Chondrocyte (in vitro differentiated cells): ENCODE results near the gene RNF148. TPM values are rescaled to one million over a fixed set of nuclear protein-coding genes. Genes with fewer than 3 reads are reported as not detected.

Source experiments
- DNase-seq: peaks from one replicate; pipeline ENCODE4 v3.0.0; 2021; ENCODE audit warnings: mixed read lengths, low spot score
- H3K27ac Mint-ChIP-seq: one replicate; pipeline ENCODE4 v1.8.0; 2021; ENCODE audit warnings: mild to moderate bottlenecking, moderate library complexity, mixed read lengths; ENCODE audit not compliant: unreplicated experiment
- H3K27me3 Mint-ChIP-seq: 2 replicates; pipeline ENCODE4 v1.8.0; 2021; ENCODE audit warnings: low read depth, mixed read lengths
- H3K36me3 Mint-ChIP-seq: 2 replicates; pipeline ENCODE4 v1.8.0; 2021; ENCODE audit warnings: low read depth, mixed read lengths
- H3K4me1 Mint-ChIP-seq: 2 replicates; pipeline ENCODE4 v1.8.0; 2021; ENCODE audit warnings: low read depth, mild to moderate bottlenecking, mixed read lengths
- H3K4me3 Mint-ChIP-seq: one replicate; pipeline ENCODE4 v1.8.0; 2021; ENCODE audit warnings: mild to moderate bottlenecking, moderate library complexity, mixed read lengths; ENCODE audit not compliant: unreplicated experiment
- H3K9me3 Mint-ChIP-seq: 2 replicates; pipeline ENCODE4 v1.8.0; 2021; ENCODE audit warnings: low read depth, mixed read lengths
- total RNA-seq: library from RNA; stranded (reverse); gene quantifications from 3 replicates; pipeline ENCODE4 v1.2.1, GENCODE V29; 2021
- TF ChIP-seq, protein P1 (sequence below): fragments of 200-600 bp; sonication (generic); IDR thresholded peaks from 2 replicates; pipeline ENCODE4 v1.5.0; 2021; ENCODE audit warnings: antibody characterized with exemption, mild to moderate bottlenecking, moderate library complexity

RNF148 gene
- total RNA-seq, 1 donor from 2014 or later, result not detected

DNA sequence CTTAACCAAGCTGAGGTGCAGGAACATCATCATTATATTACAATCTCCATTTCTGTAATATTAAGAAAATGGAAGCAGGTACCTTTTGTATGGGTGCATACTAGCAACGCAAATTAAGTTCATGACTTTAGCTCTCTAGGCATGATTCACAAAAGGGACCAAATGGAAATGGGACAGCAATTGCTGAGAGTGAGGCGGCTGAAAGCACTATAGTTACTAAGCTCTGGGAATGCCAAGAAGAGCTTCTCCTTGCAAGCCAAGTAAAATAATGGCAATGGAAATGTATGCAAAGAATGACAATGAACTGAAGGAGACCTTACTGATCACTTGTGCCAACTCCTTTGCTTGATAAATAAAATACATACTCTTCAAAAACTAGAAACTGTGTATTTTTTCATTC lies 36.2 kb upstream of the RNF148 start:
- Mint-ChIP-seq H3K36me3 (no peaks in the 10 kb centered on the region), H3K27me3 (peaks cover 1% of the 10 kb centered on the region), H3K9me3 (no peaks in the 10 kb centered on the region), H3K27ac (no peak overlapping the region), H3K4me3 (no peak overlapping the region), H3K4me1 (no peaks in the 10 kb centered on the region)
- TF ChIP-seq, protein P1, sequence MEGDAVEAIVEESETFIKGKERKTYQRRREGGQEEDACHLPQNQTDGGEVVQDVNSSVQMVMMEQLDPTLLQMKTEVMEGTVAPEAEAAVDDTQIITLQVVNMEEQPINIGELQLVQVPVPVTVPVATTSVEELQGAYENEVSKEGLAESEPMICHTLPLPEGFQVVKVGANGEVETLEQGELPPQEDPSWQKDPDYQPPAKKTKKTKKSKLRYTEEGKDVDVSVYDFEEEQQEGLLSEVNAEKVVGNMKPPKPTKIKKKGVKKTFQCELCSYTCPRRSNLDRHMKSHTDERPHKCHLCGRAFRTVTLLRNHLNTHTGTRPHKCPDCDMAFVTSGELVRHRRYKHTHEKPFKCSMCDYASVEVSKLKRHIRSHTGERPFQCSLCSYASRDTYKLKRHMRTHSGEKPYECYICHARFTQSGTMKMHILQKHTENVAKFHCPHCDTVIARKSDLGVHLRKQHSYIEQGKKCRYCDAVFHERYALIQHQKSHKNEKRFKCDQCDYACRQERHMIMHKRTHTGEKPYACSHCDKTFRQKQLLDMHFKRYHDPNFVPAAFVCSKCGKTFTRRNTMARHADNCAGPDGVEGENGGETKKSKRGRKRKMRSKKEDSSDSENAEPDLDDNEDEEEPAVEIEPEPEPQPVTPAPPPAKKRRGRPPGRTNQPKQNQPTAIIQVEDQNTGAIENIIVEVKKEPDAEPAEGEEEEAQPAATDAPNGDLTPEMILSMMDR, result no peak
- DNase-seq, result no peak

DNA sequence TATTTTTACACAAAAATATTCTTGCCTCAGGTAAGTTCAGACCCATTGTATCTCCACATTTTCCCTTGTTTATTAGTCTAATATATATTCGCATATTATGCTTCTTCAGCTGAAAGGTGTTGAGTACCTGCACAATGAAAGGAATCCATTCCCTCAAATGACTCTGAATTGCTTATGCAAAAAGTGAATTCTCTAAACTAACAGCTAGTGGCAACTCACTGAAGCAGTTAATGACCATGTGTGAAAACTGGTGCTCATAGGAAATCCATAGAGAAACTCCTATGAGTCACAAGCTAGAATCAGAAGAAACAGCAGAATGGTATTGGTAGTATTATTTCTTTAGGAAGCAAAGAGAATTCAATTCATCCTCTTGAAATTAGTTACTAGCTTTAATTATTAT lies 33.5 kb upstream of the RNF148 start:
- Mint-ChIP-seq H3K4me3 (no peak overlapping the region), H3K27me3 (peaks cover 1% of the 10 kb centered on the region), H3K36me3 (no peaks in the 10 kb centered on the region), H3K4me1 (no peaks in the 10 kb centered on the region), H3K9me3 (no peaks in the 10 kb centered on the region), H3K27ac (no peak overlapping the region)
- TF ChIP-seq, protein P1, result no peak
- DNase-seq, result no peak

DNA sequence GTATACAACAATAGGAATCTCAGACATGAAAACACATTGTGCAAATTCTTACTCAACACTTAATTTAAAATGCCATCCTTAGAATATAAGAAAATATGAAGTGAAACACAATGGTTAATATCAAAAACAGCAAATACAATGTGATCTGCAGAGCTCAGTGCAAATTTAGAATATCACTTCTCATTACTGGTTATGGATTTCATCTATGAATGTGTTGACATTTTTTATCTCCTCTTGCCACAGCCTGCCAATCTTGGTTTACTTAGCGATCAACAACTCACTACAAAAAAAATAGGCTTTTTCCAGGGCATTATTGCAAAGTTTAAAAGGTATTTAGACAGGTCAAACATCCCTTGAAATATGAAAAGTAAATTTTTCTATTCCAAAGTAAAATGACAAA lies 25.0 kb upstream of the RNF148 start:
- no peak overlapping the region for H3K27ac Mint-ChIP-seq
- no peaks in the 10 kb centered on the region for H3K4me1 Mint-ChIP-seq
- H3K27me3 Mint-ChIP-seq, result peaks cover 2% of the 10 kb centered on the region
- TF ChIP-seq, protein P1, result no peak
- H3K36me3 Mint-ChIP-seq, result no peaks in the 10 kb centered on the region
- no peak overlapping the region for H3K4me3 Mint-ChIP-seq
- H3K9me3 Mint-ChIP-seq, result no peaks in the 10 kb centered on the region
- no peak for DNase-seq

DNA sequence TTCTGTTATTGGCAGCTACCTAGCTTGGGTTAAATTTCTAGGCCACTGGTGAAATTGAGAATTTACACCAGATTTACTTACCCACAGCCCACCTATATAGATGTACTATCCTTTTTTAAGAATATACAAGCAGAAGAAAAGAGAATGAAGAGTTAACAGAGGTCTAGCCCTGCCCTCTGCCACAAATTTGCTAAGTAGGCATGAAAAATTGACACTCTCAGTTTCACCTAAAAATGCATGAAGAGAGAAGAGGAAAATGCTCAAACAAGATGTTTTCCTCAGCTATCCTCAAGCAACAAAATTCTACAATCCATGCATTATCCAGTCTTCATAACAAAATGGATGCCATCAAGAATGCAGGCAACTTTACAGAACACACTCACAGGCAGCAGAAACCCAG lies 24.6 kb upstream of the RNF148 start:
- Mint-ChIP-seq H3K4me3 (no peak overlapping the region), H3K27me3 (peaks cover 2% of the 10 kb centered on the region), H3K9me3 (no peaks in the 10 kb centered on the region), H3K27ac (no peak overlapping the region), H3K36me3 (no peaks in the 10 kb centered on the region), H3K4me1 (no peaks in the 10 kb centered on the region)
- TF ChIP-seq, protein P1, result no peak
- DNase-seq, result no peak

DNA sequence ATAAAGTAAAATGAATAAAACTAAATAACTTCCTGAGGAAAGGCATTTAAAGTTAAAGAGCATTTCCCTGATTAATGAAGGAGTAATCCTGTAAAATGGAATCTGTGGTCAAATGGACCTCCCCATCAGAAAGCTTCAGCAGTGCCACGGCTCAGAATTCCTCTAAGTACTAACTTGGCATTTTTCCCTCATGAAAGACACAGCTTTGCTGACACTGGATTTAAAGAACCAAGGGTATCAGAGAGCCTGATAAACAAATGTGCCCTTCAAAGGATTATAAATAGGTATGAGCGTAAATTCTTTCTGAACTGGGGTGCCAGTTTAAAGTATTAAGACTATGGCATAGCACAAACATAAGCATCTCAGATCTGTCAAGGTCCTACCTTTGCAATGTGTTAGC lies 24.2 kb upstream of the RNF148 start:
- peaks cover 2% of the 10 kb centered on the region for H3K27me3 Mint-ChIP-seq
- no peaks in the 10 kb centered on the region for H3K4me1 Mint-ChIP-seq
- no peak overlapping the region for H3K4me3 Mint-ChIP-seq
- no peaks in the 10 kb centered on the region for H3K9me3 Mint-ChIP-seq
- TF ChIP-seq, protein P1, result no peak
- no peak overlapping the region for H3K27ac Mint-ChIP-seq
- H3K36me3 Mint-ChIP-seq, result no peaks in the 10 kb centered on the region
- DNase-seq, result no peak
